Caco-2 (cell line): Measurements from ENCODE around the gene PCED1B. TPM values are rescaled to one million over a fixed set of nuclear protein-coding genes. Genes with fewer than 3 reads are reported as not detected.

Experiments
- BruUV-seq: library from RNA; stranded (reverse); fragments of 400-500 nt; replicated peaks from 2 replicates; lab custom pipeline; 2021; lab: Mats Ljungman, UMichigan
- CTCF ChIA-PET: fragments of 300-600 bp; sonication (Branson Sonifier 250); formaldehyde crosslinking; loops from one replicate; lab custom pipeline; 2022; ENCODE audit warnings: antibody characterized with exemption; lab: Charles Lee
- POLR2A ChIA-PET: fragments of 300-600 bp; sonication (Branson Sonifier 250); formaldehyde crosslinking; loops from one replicate; lab custom pipeline; 2022; ENCODE audit warnings: antibody characterized with exemption; lab: Charles Lee
- DNase-seq, 2 experiments: peaks; one replicate each; pipeline versions ENCODE4 v3.0.0 to v3.0.0-alpha.2; 2020 to 2022
- H3K27me3 ChIP-seq: replicated peaks from 2 replicates; pipeline ENCODE4 v1.6.0; 2011; ENCODE audit warnings: low read length; ENCODE audit not compliant: control insufficient read depth, insufficient read depth
- H3K36me3 ChIP-seq: 2 replicates; pipeline ENCODE4 v1.5.1; 2011; ENCODE audit warnings: low read length; ENCODE audit not compliant: control insufficient read depth, insufficient read depth
- H3K4me1 ChIP-seq: fragments of 250-450 bp; sonication (Bioruptor Pico); 2 replicates; pipeline ENCODE4 v1.5.1; 2020; ENCODE audit warnings: mild to moderate bottlenecking
- H3K4me3 ChIP-seq: 2 replicates; pipeline ENCODE4 v1.5.1; 2011; ENCODE audit warnings: low read depth, mild to moderate bottlenecking, control low read depth, low read length
- H3K9me3 ChIP-seq: fragments of 250-450 bp; sonication (Bioruptor Pico); 2 replicates; pipeline ENCODE4 v1.5.1; 2020; ENCODE audit warnings: mild to moderate bottlenecking, moderate library complexity
- H3K27ac Mint-ChIP-seq: one replicate; pipeline ENCODE4 v1.8.0; 2022; ENCODE audit warnings: mixed read lengths; ENCODE audit not compliant: unreplicated experiment
- H3K27me3 Mint-ChIP-seq: one replicate; pipeline ENCODE4 v1.8.0; 2022; ENCODE audit warnings: mixed read lengths; ENCODE audit not compliant: insufficient read depth, unreplicated experiment
- H3K36me3 Mint-ChIP-seq: one replicate; pipeline ENCODE4 v1.8.0; 2022; ENCODE audit warnings: mild to moderate bottlenecking, mixed read lengths; ENCODE audit not compliant: insufficient read depth, unreplicated experiment
- H3K4me1 Mint-ChIP-seq: one replicate; pipeline ENCODE4 v1.8.0; 2022; ENCODE audit warnings: low read depth, mixed read lengths; ENCODE audit not compliant: unreplicated experiment
- H3K4me3 Mint-ChIP-seq: one replicate; pipeline ENCODE4 v1.8.0; 2022; ENCODE audit warnings: mild to moderate bottlenecking, moderate library complexity, mixed read lengths; ENCODE audit not compliant: unreplicated experiment
- H3K9me3 Mint-ChIP-seq: one replicate; pipeline ENCODE4 v1.8.0; 2022; ENCODE audit warnings: mixed read lengths; ENCODE audit not compliant: unreplicated experiment
- intact Hi-C: fragments of 100-400 bp; cut with micrococcal nuclease; formaldehyde crosslinking; loops from one replicate; pipeline ENCODE4 v1.10.0; 2022; ENCODE audit not compliant: unreplicated experiment
- total RNA-seq: library from RNA; stranded (reverse); gene quantifications from 2 replicates; pipeline ENCODE4 v1.2.3, GENCODE V29; 2022
- TF ChIP-seq, protein P1 (sequence below), 2 experiments: fragments of 200-600 bp in 1 of 2; IDR thresholded peaks; 1 replicate in 1 of 2; 2 replicates in 1 of 2; pipeline versions ENCODE4 v1.5.1 to v1.8.0; 2011 to 2022; ENCODE audit warnings: antibody characterized with exemption in 1 of 2, control low read depth in 1 of 2, inconsistent platforms in 1 of 2, low read depth in 1 of 2, low read length in 1 of 2, mild to moderate bottlenecking in 1 of 2, moderate library complexity in 1 of 2; ENCODE audit not compliant: insufficient read depth in 1 of 2, severe bottlenecking in 1 of 2, unreplicated experiment in 1 of 2

The PCED1B gene
- total RNA-seq, 1 experiment from 2014 or later: 7.0 TPM

DNA sequence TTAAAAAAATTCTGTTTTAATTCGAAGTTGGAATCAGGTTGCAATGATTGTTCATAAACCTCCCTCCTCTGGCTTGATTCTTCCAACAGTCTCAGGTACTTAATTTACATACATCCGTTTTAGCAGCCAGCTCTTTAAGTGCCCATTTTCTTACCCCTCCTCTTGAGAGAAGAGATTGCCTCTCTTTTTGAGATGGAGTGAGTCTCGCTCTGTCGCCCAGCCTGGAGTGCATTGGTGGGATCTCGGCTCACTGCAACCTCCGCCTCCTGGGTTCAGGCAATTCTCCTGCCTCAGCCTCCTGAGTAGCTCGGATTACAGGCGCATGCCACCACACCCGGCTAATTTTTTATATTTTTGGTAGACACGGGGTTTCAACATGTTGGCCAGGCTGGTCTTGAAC lies 146.8 kb downstream of the PCED1B start:
- peaks cover 42% of the 10 kb centered on the region for H3K4me1 Mint-ChIP-seq
- Histone ChIP-seq H3K4me1 (peaks cover 64% of the 10 kb centered on the region), H3K36me3 (no peaks in the 10 kb centered on the region), H3K9me3 (no peaks in the 10 kb centered on the region), H3K27me3 (no peaks in the 10 kb centered on the region), H3K4me3 (no peak overlapping the region)
- H3K27me3 Mint-ChIP-seq: no peaks in the 10 kb centered on the region
- H3K9me3 Mint-ChIP-seq: no peaks in the 10 kb centered on the region
- H3K4me3 Mint-ChIP-seq: no peak overlapping the region
- ChIA-PET POLR2A (no interaction called here), CTCF (no interaction called here)
- BruUV-seq: no TSS peak
- intact Hi-C loops: no loop called here
- DNase-seq: no peak
- no peak overlapping the region for H3K27ac Mint-ChIP-seq
- TF ChIP-seq, protein P1, sequence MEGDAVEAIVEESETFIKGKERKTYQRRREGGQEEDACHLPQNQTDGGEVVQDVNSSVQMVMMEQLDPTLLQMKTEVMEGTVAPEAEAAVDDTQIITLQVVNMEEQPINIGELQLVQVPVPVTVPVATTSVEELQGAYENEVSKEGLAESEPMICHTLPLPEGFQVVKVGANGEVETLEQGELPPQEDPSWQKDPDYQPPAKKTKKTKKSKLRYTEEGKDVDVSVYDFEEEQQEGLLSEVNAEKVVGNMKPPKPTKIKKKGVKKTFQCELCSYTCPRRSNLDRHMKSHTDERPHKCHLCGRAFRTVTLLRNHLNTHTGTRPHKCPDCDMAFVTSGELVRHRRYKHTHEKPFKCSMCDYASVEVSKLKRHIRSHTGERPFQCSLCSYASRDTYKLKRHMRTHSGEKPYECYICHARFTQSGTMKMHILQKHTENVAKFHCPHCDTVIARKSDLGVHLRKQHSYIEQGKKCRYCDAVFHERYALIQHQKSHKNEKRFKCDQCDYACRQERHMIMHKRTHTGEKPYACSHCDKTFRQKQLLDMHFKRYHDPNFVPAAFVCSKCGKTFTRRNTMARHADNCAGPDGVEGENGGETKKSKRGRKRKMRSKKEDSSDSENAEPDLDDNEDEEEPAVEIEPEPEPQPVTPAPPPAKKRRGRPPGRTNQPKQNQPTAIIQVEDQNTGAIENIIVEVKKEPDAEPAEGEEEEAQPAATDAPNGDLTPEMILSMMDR (IDR thresholded peaks at IDR 0.05; ENCODE audit: insufficient read depth in 1 of 2, low read depth in 1 of 2, low read length in 1 of 2, severe bottlenecking in 1 of 2, unreplicated experiment in 1 of 2): no peak
- H3K36me3 Mint-ChIP-seq: peaks cover 11% of the 10 kb centered on the region

DNA sequence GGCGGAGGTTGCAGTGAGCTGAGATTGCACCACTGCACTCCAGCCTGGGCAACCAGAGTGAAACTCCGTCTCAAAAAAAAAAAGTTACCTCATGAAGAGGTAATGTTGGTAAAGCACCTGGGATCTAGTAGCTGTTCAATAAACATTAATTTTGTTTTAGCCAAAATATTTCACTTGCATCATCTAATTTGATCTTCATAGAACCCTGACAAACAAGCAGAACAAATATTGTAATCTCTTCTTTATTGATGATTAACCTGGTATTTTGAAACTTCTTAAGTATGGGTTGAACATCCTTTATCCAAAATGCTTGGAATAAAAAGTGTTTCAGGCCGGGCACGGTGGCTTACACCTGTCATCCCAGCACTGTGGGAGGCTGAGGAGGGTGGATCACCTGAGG lies 149.4 kb downstream of the PCED1B start:
- no peaks in the 10 kb centered on the region for H3K36me3 ChIP-seq
- H3K4me3 ChIP-seq: no peak overlapping the region
- Mint-ChIP-seq H3K27me3 (no peaks in the 10 kb centered on the region), H3K27ac (no peak overlapping the region), H3K4me1 (peaks cover 31% of the 10 kb centered on the region), H3K36me3 (peaks cover 13% of the 10 kb centered on the region), H3K4me3 (no peak overlapping the region), H3K9me3 (no peaks in the 10 kb centered on the region)
- no peaks in the 10 kb centered on the region; the same call in 1 of the 2 replicates for H3K27me3 ChIP-seq
- ChIA-PET CTCF (no interaction called here), POLR2A (no interaction called here)
- intact Hi-C loops: no loop called here
- H3K4me1 ChIP-seq: peaks cover 61% of the 10 kb centered on the region
- no peak for DNase-seq
- BruUV-seq: no TSS peak
- H3K9me3 ChIP-seq: no peaks in the 10 kb centered on the region
- TF ChIP-seq, protein P1 (IDR thresholded peaks at IDR 0.05; ENCODE audit: insufficient read depth in 1 of 2, low read depth in 1 of 2, low read length in 1 of 2, severe bottlenecking in 1 of 2, unreplicated experiment in 1 of 2): no peak

DNA sequence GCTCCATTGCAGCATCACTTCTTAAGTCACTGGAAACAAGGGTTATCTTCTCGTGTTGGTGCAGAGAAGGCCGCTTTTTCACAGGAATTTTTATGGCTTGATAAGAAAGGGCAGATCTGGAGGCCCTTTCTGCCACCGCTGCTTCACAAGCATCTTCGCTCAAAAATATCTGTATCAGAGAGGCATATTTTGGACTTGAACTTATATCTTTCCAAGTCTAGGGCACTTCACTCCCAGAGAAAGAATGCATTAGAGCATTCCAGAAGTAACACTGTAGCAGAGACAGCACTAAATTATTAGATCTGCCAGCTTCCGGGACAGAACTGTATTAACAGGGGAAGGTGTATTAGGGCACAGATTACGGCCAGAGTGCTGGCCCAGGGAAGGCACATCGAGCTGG lies 152.0 kb downstream of the PCED1B start:
- Histone ChIP-seq H3K27me3 (no peaks in the 10 kb centered on the region; the same call in 1 of the 2 replicates), H3K36me3 (peaks cover 2% of the 10 kb centered on the region; the same call in 1 of the 2 replicates), H3K4me3 (no peak overlapping the region), H3K9me3 (no peaks in the 10 kb centered on the region; the same call in 1 of the 2 replicates), H3K4me1 (peaks cover 57% of the 10 kb centered on the region)
- ChIA-PET POLR2A (no interaction called here), CTCF (interaction anchor here (0.5 to 1.0 kb wide), 4 partner anchors 71 to 371 kb away, joined by 3 to 5 read pairs (median 4); no protein-coding TSS in a partner anchor)
- peak overlapping the region; percentile 52 for H3K4me3 Mint-ChIP-seq
- H3K4me1 Mint-ChIP-seq: peaks cover 21% of the 10 kb centered on the region
- no peaks in the 10 kb centered on the region for H3K27me3 Mint-ChIP-seq
- peak overlapping the region; percentile 55 for H3K27ac Mint-ChIP-seq
- no TSS peak for BruUV-seq
- TF ChIP-seq, protein P1 (IDR thresholded peaks at IDR 0.05; ENCODE audit: insufficient read depth in 1 of 2, low read depth in 1 of 2, low read length in 1 of 2, severe bottlenecking in 1 of 2, unreplicated experiment in 1 of 2): no peak
- peaks cover 13% of the 10 kb centered on the region for H3K36me3 Mint-ChIP-seq
- DNase-seq: peak; percentile 78 to 82
- intact Hi-C loops: loop anchor here (1.0 to 2.0 kb wide), 5 partner anchors 10 to 76 kb away; no protein-coding TSS in a partner anchor
- H3K9me3 Mint-ChIP-seq: peaks cover 6% of the 10 kb centered on the region
